ENCODE measurements around the gene UCP3.

- TF ChIP-seq CTCF (IDR thresholded peaks at IDR 0.05) (no peak), POLR2A (IDR thresholded peaks at IDR 0.05) (no peak)
These were observed 9.6 kb upstream of the UCP3 start for GRCh38 chr11:74018331-74019005.

All from breast epithelium (tissue), 3 donors.